K562 (cell line): Measurements from ENCODE around the gene CCDC9. TPM values are rescaled to one million over a fixed set of nuclear protein-coding genes. Genes with fewer than 3 reads are reported as not detected.

Experiments used
- DMBX1 ChIP-seq: fragments of 250-450 bp; sonication (Bioruptor Pico); IDR thresholded peaks from 2 replicates; pipeline ENCODE4 v1.8.0; 2022; ENCODE audit warnings: inconsistent platforms, mild to moderate bottlenecking, moderate library complexity, borderline replicate concordance
- ELF2 ChIP-seq: fragments of 250-450 bp; sonication (Bioruptor Pico); IDR thresholded peaks from 2 replicates; pipeline ENCODE4 v1.5.0; 2021; ENCODE audit warnings: mild to moderate bottlenecking
- ESRRB ChIP-seq: fragments of 250-450 bp; sonication (Bioruptor Pico); IDR thresholded peaks from 2 replicates; pipeline ENCODE4 v1.5.0; 2020; ENCODE audit warnings: mild to moderate bottlenecking, moderate library complexity, borderline replicate concordance
- KAT8 ChIP-seq: fragments of 450-650 bp; IDR thresholded peaks from 2 replicates; pipeline ENCODE4 v1.6.1; 2016; ENCODE audit warnings: low read depth, mild to moderate bottlenecking
- MLLT1 ChIP-seq, 2 experiments: fragments of 450-650 bp; IDR thresholded peaks; 2 replicates each; pipeline ENCODE4 v1.6.1; 2016
- NFYB ChIP-seq: IDR thresholded peaks from 2 replicates; pipeline ENCODE4 v1.6.1; 2011; ENCODE audit warnings: mild to moderate bottlenecking, moderate library complexity; ENCODE audit not compliant: insufficient read length; ENCODE audit errors: extremely low read depth
- RAD21 ChIP-seq, 2 experiments: fragments of 250-450 bp in 1 of 2; fragments of 450-650 bp in 1 of 2; sonication (Bioruptor Pico) in 1 of 2; formaldehyde crosslinking in 1 of 2; IDR thresholded peaks in 1 of 2; conservative IDR thresholded peaks in 1 of 2; 2 replicates each; pipeline versions ENCODE4 v1.4.0 to v1.8.0; 2020 to 2022; ENCODE audit warnings: mild to moderate bottlenecking in 2 of 2, moderate library complexity in 1 of 2
- SMAD4 ChIP-seq: fragments of 250-450 bp; sonication (Bioruptor Pico); conservative IDR thresholded peaks from 2 replicates; pipeline ENCODE4 v1.8.0; 2021; ENCODE audit warnings: inconsistent platforms, mild to moderate bottlenecking, moderate library complexity
- TCF7 ChIP-seq: sonication (generic); IDR thresholded peaks from 2 replicates; pipeline ENCODE4 v1.6.1; 2016; ENCODE audit warnings: antibody characterized with exemption, borderline replicate concordance
- TGIF2 ChIP-seq: sonication (generic); formaldehyde crosslinking; IDR thresholded peaks from 2 replicates; pipeline ENCODE4 v1.8.1; 2022; ENCODE audit warnings: mild to moderate bottlenecking, missing genetic modification reagents, moderate library complexity
- XRCC3 ChIP-seq: fragments of 450-650 bp; IDR thresholded peaks from 2 replicates; pipeline ENCODE4 v1.6.1; 2017; ENCODE audit warnings: mild to moderate bottlenecking, moderate library complexity
- ZFP91 ChIP-seq: sonication (generic); formaldehyde crosslinking; IDR thresholded peaks from 2 replicates; pipeline ENCODE4 v1.8.0; 2022; ENCODE audit warnings: mild to moderate bottlenecking, missing genetic modification reagents
- ZKSCAN1 ChIP-seq: fragments of 150-350 bp; IDR thresholded peaks from 2 replicates; pipeline ENCODE4 v1.6.1; 2016; ENCODE audit warnings: low read depth, low read length
- ZKSCAN3 ChIP-seq: fragments of 250-450 bp; sonication (Bioruptor Pico); IDR thresholded peaks from 2 replicates; pipeline ENCODE4 v1.4.0; 2020
- ZMIZ1 ChIP-seq, 2 experiments: fragments of 150-350 bp in 1 of 2; IDR thresholded peaks; 2 replicates each; pipeline ENCODE4 v1.6.1; 2012 to 2016; ENCODE audit warnings: low read depth in 2 of 2, low read length in 2 of 2, mild to moderate bottlenecking in 1 of 2, moderate library complexity in 1 of 2
- ZNF175 ChIP-seq: fragments of 200-800 bp; sonication (Bioruptor generic); IDR thresholded peaks from 2 replicates; pipeline ENCODE4 v1.6.1; 2016; ENCODE audit warnings: low read depth, mild to moderate bottlenecking, missing genetic modification characterization, missing compliant biosample characterization
- polyA plus RNA-seq, 8 experiments: library from polyadenylated mRNA; depleted of rRNA in 4 of 8; stranded (reverse) in 5 of 8; unstranded in 3 of 8; fragments of >200 nt; fragmentation: Nextera tagmentation in 2 of 8; fragmentation: Illumina TruSeq in 1 of 8; extraction: Ambion mirVana in 2 of 8; extraction: Trizol in 1 of 8; gene quantifications; 2 replicates each; pipeline versions ENCODE4 v1.2.1 to v1.2.3, GENCODE V29; 2011 to 2014; ENCODE audit warnings: inconsistent platforms in 1 of 8, missing spikeins in 1 of 8
- total RNA-seq, 7 experiments: library from RNA; depleted of rRNA in 6 of 7; stranded (reverse); fragments of >200 nt in 6 of 7; fragmentation: Illumina TruSeq in 2 of 7; extraction: Trizol in 2 of 7; gene quantifications; 2 replicates each; pipeline versions ENCODE4 v1.2.1 to v1.2.3, GENCODE V29; 2011 to 2021; ENCODE audit warnings: low replicate concordance in 1 of 7

CCDC9 gene
- total and polyA plus RNA-seq, 9 of the 15 experiments (the other 6 are each of a cell fraction or from before 2014, with no cell fraction given) = 0.23 to 38.6 (median 8.4) TPM

GRCh38 chr19:47226426-47227351, 29.6 kb upstream of the CCDC9 start (continued):
- TF ChIP-seq MLLT1 (IDR thresholded peaks at IDR 0.05) = peak; percentile 95 to 96
- peak; percentile 15; the same call in 1 of the 2 replicates for TF ChIP-seq ZKSCAN1
- TF ChIP-seq NFYB = no peak
- TF ChIP-seq ZKSCAN3 (CRISPR knock-in tag) = no peak
- TF ChIP-seq TCF7 = no peak
- peak; percentile 69 for TF ChIP-seq ZNF175 (CRISPR knock-in tag)
- TF ChIP-seq ESRRB (CRISPR knock-in tag) = no peak
- peak; percentile 16 for TF ChIP-seq SMAD4 (CRISPR knock-in tag)
- no peak for TF ChIP-seq XRCC3
- TF ChIP-seq KAT8 = no peak
- TF ChIP-seq ZFP91 (CRISPR knock-in tag) = no peak
- TF ChIP-seq DMBX1 (CRISPR knock-in tag) = 0 out of 2 replicates have a peak, but pooled peaks have one; percentile 42
- TF ChIP-seq RAD21 (CRISPR knock-in tag; conservative IDR thresholded peaks at IDR 0.05 in 1 of 2, IDR thresholded peaks at IDR 0.05 in 1 of 2) = 0 out of 4 replicates have a peak, but pooled peaks of 1 of the 2 experiments have one; percentile 0
- no peak for TF ChIP-seq ZMIZ1 (IDR thresholded peaks at IDR 0.05; ENCODE audit: low read depth in 2 of 2, low read length in 2 of 2)
- no peak for TF ChIP-seq ELF2 (CRISPR knock-in tag)
- TF ChIP-seq TGIF2 (CRISPR knock-in tag) = no peak
